ENCODE measurements around the gene TM9SF3. TPM values are rescaled to one million over a fixed set of nuclear protein-coding genes. Genes with fewer than 3 reads are reported as not detected.

Gene TM9SF3
- total and polyA plus RNA-seq, 10 of the 15 experiments (the other 5 are each of a cell fraction or from before 2014, with no cell fraction given), result 17.1 to 85.4 (median 44.9) TPM

- H2AFZ ChIP-seq (ENCODE audit: control insufficient read depth, low read depth, low read length), result no peak overlapping the region
- H3K4me3 ChIP-seq, result no peak overlapping the region
- POLR2A ChIA-PET, result interaction anchor here (1.0 kb wide), 1 partner anchor 10 kb away, joined by 3 read pairs; no protein-coding TSS in a partner anchor
- H3K27me3 ChIP-seq (replicated peaks in 1 of 2; ENCODE audit: control insufficient read depth in 2 of 2, insufficient read depth in 2 of 2, low read length in 1 of 2), result no peaks in the 10 kb centered on the region
- no peak overlapping the region for H3K4me2 ChIP-seq (ENCODE audit: control insufficient read depth, insufficient read depth)
- FAIRE-seq, result no peak
- in situ Hi-C loops (cut with MboI) (no loop called here), intact Hi-C loops (cut with micrococcal nuclease; ENCODE audit: unreplicated experiment) (no loop called here)
- H3K27ac ChIP-seq (ENCODE audit: control insufficient read depth, insufficient read depth), result no peak overlapping the region
- no peak for DNase-seq (ENCODE audit: low read depth, low spot score)
- H4K20me1 ChIP-seq (ENCODE audit: control insufficient read depth, insufficient read depth), result no peaks in the 10 kb centered on the region
- RAD21 ChIA-PET (ENCODE audit: unreplicated experiment), result no interaction called here
- H3K79me2 ChIP-seq (ENCODE audit: control insufficient read depth, insufficient read depth, low read length), result no peaks in the 10 kb centered on the region
- H3K4me1 ChIP-seq (ENCODE audit: control insufficient read depth, insufficient read depth, low read length), result no peaks in the 10 kb centered on the region
- SMC1A ChIA-PET (ENCODE audit: uncharacterized antibody, unreplicated experiment), result interaction anchor here (0.6 to 1.5 kb wide), 2 partner anchors 10 to 13 kb away, joined by 3 read pairs; no protein-coding TSS in a partner anchor
- 85% methylated on average over 4 of the region's 4 CpGs for WGBS (ENCODE audit: insufficient coverage, insufficient replicate concordance, low lambda C conversion rate, missing lambda C conversion rate)
- no TSS peak for BruUV-seq (replicated peaks)
- TF ChIP-seq SREBF2 (IDR thresholded peaks at IDR 0.05; ENCODE audit: low read length) (no peak), HDGF (IDR thresholded peaks at IDR 0.05) (no peak), ZZZ3 (IDR thresholded peaks at IDR 0.05; ENCODE audit: control insufficient read depth, insufficient read length, low read depth) (no peak), RELA (IDR thresholded peaks at IDR 0.05; ENCODE audit: borderline replicate concordance, partially characterized antibody) (no peak)
- H3K9me3 ChIP-seq (replicated peaks; ENCODE audit: control insufficient read depth, insufficient read depth, low read length), result no peaks in the 10 kb centered on the region
- H3K9ac ChIP-seq (ENCODE audit: control insufficient read depth, insufficient read depth, low read length), result no peak overlapping the region
- CTCF ChIA-PET, result no interaction called here
- H3K36me3 ChIP-seq (ENCODE audit: control insufficient read depth in 2 of 2, insufficient read depth in 2 of 2, low read length in 1 of 2), result peaks cover 21 to 36% of the 10 kb centered on the region in 2 experiments
- ATAC-seq, result no peak
Observed at GRCh38 chr10:96598846-96599245, 12.0 kb upstream of the TM9SF3 start.

DNA sequence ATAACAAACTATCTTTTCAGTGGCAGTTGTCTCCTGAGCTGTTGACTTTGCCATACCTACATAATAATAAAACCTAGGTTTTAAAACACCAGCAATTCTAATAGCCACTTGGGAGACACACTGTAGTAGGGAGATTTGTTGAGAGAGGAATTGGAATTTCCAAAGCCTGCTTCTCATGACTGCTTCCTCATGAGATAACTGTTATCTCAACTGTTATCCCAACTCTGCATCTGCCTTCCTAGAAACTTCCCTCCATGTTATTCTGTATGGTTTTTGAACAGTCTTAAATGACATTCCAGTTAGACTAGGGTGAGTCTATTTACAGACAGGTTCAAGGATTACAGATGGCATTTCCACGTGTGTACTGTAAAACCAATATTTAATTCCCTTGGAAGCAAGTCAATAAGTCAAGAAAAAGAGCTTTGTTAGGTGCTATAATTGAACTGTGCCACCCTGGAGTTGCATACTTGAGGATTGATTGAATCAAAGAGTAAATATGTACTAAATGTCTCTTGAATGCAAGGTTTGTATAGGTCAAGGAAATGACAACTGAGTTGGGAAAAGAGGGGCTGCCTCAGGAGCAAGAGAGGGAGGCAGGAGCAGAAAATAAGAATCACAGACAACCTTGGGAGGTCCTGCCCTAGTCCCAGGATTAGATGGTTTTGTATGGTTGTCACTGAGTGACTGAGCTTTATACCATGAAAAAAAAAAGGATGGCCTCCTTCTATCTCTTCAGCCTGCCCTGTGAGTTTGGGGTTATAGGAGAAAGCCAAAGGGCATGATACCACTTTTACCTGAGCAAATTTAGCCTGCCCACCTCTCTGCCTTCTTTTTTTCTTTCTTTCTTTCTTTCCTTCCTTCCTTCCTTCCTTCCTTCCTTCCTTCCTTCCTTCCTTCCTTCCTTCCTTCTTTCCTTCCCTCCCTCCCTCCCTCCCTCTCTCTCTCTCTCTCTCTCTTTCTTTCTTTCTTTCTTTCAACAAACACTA lies 9.9 kb upstream of the TM9SF3 start:
- Histone ChIP-seq H3K4me2 (ENCODE audit: control insufficient read depth, insufficient read depth) (no peak overlapping the region), H4K20me1 (ENCODE audit: control insufficient read depth, insufficient read depth) (no peaks in the 10 kb centered on the region), H3K4me1 (ENCODE audit: control insufficient read depth, insufficient read depth, low read length) (no peaks in the 10 kb centered on the region), H2AFZ (ENCODE audit: control insufficient read depth, low read depth, low read length) (no peak overlapping the region), H3K9ac (ENCODE audit: control insufficient read depth, insufficient read depth, low read length) (no peak overlapping the region), H3K27me3 (replicated peaks in 1 of 2; ENCODE audit: control insufficient read depth in 2 of 2, insufficient read depth in 2 of 2, low read length in 1 of 2) (no peaks in the 10 kb centered on the region), H3K9me3 (replicated peaks; ENCODE audit: control insufficient read depth, insufficient read depth, low read length) (no peaks in the 10 kb centered on the region), H3K4me3 (no peak overlapping the region), H3K79me2 (ENCODE audit: control insufficient read depth, insufficient read depth, low read length) (no peaks in the 10 kb centered on the region), H3K36me3 (ENCODE audit: control insufficient read depth in 2 of 2, insufficient read depth in 2 of 2, low read length in 1 of 2) (peaks cover 13 to 40% of the 10 kb centered on the region in 2 experiments), H3K27ac (ENCODE audit: control insufficient read depth, insufficient read depth) (no peak overlapping the region)
- 95% methylated on average over 1 of the region's 1 CpG for WGBS (ENCODE audit: insufficient coverage, insufficient replicate concordance, low lambda C conversion rate, missing lambda C conversion rate)
- CTCF ChIA-PET, result interaction anchor here (1.4 kb wide), 1 partner anchor 10 kb away, joined by 3 read pairs; no protein-coding TSS in a partner anchor
- DNase-seq (ENCODE audit: low read depth, low spot score), result no peak
- in situ Hi-C loops (cut with MboI), result no loop called here
- FAIRE-seq, result no peak
- no TSS peak for BruUV-seq (replicated peaks)
- SMC1A ChIA-PET (ENCODE audit: uncharacterized antibody, unreplicated experiment), result interaction anchor here (1.1 kb wide), 1 partner anchor 31 kb away, joined by 3 read pairs; no protein-coding TSS in a partner anchor
- no peak for ATAC-seq
- intact Hi-C loops (cut with micrococcal nuclease; ENCODE audit: unreplicated experiment), result no loop called here
- POLR2A ChIA-PET, result interaction anchor here (0.6 kb wide), 1 partner anchor 116 kb away, joined by 3 read pairs; no protein-coding TSS in a partner anchor
- RAD21 ChIA-PET (ENCODE audit: unreplicated experiment), result no interaction called here
- TF ChIP-seq NR2C1 (IDR thresholded peaks at IDR 0.05) (no peak), MLLT1 (IDR thresholded peaks at IDR 0.05) (no peak), SREBF1 (IDR thresholded peaks at IDR 0.05; ENCODE audit: low read length) (no peak), ESRRA (IDR thresholded peaks at IDR 0.05; ENCODE audit: low read length) (no peak), BMI1 (IDR thresholded peaks at IDR 0.05; ENCODE audit: borderline replicate concordance) (no peak), ZBTB33 (IDR thresholded peaks at IDR 0.05) (no peak), SMC3 (IDR thresholded peaks at IDR 0.05; ENCODE audit: borderline replicate concordance, low read length) (no peak), SRF (IDR thresholded peaks at IDR 0.05; ENCODE audit: low read depth in 2 of 2, low read length in 2 of 2) (no peak)

All from GM12878 (cell line).